CD4-positive, alpha-beta T cell (primary cell): Measurements from ENCODE around the gene INPP5D. TPM values are rescaled to one million over a fixed set of nuclear protein-coding genes. Genes with fewer than 3 reads are reported as not detected.

Experiments
- ATAC-seq: fragments of 200-7000 bp; cut with Tn5 transposase; one replicate; pipeline ENCODE4 v1.10.0; 2022; ENCODE audit warnings: mild to moderate bottlenecking; ENCODE audit not compliant: poor library complexity
- CTCF ChIA-PET: fragments of 350-600 bp; sonication (Branson Sonifier 250); formaldehyde crosslinking; loops from one replicate; lab custom pipeline; 2021; ENCODE audit warnings: antibody characterized with exemption, inconsistent platforms; lab: Charles Lee
- POLR2A ChIA-PET: fragments of 350-600 bp; sonication (Branson Sonifier 250); formaldehyde crosslinking; loops from one replicate; lab custom pipeline; 2021; ENCODE audit warnings: antibody characterized with exemption, inconsistent platforms; lab: Charles Lee
- DNase-seq, 14 experiments: peaks; one replicate each; pipeline ENCODE4 v3.0.0-alpha.2; 2013 to 2020; ENCODE audit warnings: mixed read lengths in 2 of 14
- H3K27ac ChIP-seq, 2 donors: one replicate each; pipeline versions ENCODE4 v1.5.1 to v1.7.0; 2013; ENCODE audit warnings: low read length in 2 of 2, low read depth in 1 of 2, mild to moderate bottlenecking in 1 of 2
- H3K27me3 ChIP-seq, 2 experiments: 1 replicate in 1 of 2; 2 replicates in 1 of 2; pipeline versions ENCODE4 v1.6.1 to v1.7.0; 2013; ENCODE audit warnings: low read length in 2 of 2, control low read depth in 1 of 2, mild to moderate bottlenecking in 1 of 2, moderate library complexity in 1 of 2; ENCODE audit not compliant: insufficient read depth in 2 of 2, control insufficient read depth in 1 of 2
- H3K36me3 ChIP-seq: one replicate; pipeline ENCODE4 v1.6.1; 2013; ENCODE audit warnings: low read length, control low read depth; ENCODE audit not compliant: insufficient read depth
- H3K4me1 ChIP-seq: one replicate; pipeline ENCODE4 v1.6.1; 2013; ENCODE audit warnings: low read length, control low read depth; ENCODE audit not compliant: insufficient read depth
- H3K4me3 ChIP-seq: one replicate; pipeline ENCODE4 v1.5.1; 2013; ENCODE audit warnings: mild to moderate bottlenecking, low read length, moderate library complexity
- H3K9me3 ChIP-seq, 2 experiments: 1 replicate in 1 of 2; 2 replicates in 1 of 2; pipeline versions ENCODE4 v1.6.1 to v1.7.0; 2013; ENCODE audit warnings: low read length in 2 of 2, mild to moderate bottlenecking in 2 of 2, control low read depth in 1 of 2, moderate library complexity in 1 of 2; ENCODE audit not compliant: control insufficient read depth in 1 of 2, insufficient read depth in 1 of 2
- H3K27ac Mint-ChIP-seq: one replicate; pipeline ENCODE4 v1.8.0; 2020; ENCODE audit warnings: mixed read lengths
- H3K27me3 Mint-ChIP-seq: one replicate; pipeline ENCODE4 v1.8.0; 2021; ENCODE audit warnings: mixed read lengths
- H3K36me3 Mint-ChIP-seq: one replicate; pipeline ENCODE4 v1.8.0; 2021; ENCODE audit warnings: low read depth, mixed read lengths
- H3K4me1 Mint-ChIP-seq: one replicate; pipeline ENCODE4 v1.8.0; 2021; ENCODE audit warnings: low read depth, mixed read lengths
- H3K4me3 Mint-ChIP-seq: one replicate; pipeline ENCODE4 v1.8.0; 2020; ENCODE audit warnings: mild to moderate bottlenecking, mixed read lengths
- H3K9me3 Mint-ChIP-seq: one replicate; pipeline ENCODE4 v1.8.0; 2020; ENCODE audit warnings: mixed read lengths
- CTCF ChIP-seq: fragments of 200-600 bp; IDR thresholded peaks from one replicate; pipeline ENCODE4 v1.8.0; 2022; ENCODE audit warnings: antibody characterized with exemption, mild to moderate bottlenecking
- intact Hi-C, 2 experiments: fragments of 100-400 bp; cut with DNase I in 1 of 2; cut with micrococcal nuclease in 1 of 2; formaldehyde crosslinking; loops; one replicate each; pipeline versions ENCODE4 v1.15.1 to v1.9.0; 2023 to 2025; cut with DNase I, micrococcal nuclease
- total RNA-seq, 174 experiments: library from RNA in 2 of 174; stranded (reverse) in 2 of 174; gene quantifications; one replicate each; pipeline ENCODE4 v1.2.3 and lab custom pipeline; 2021 to 2026

The INPP5D gene
- total RNA-seq, 2 experiments from 2014 or later = 141 to 154 TPM

GRCh38 chr2:233236820-233237589 is 176.9 kb downstream of the INPP5D start:
- no peaks in the 10 kb centered on the region for H3K27me3 Mint-ChIP-seq
- no peaks in the 10 kb centered on the region for H3K9me3 Mint-ChIP-seq
- Histone ChIP-seq H3K27ac (no peak overlapping the region), H3K4me3 (no peak overlapping the region), H3K4me1 (peaks cover 86% of the 10 kb centered on the region), H3K27me3 (no peaks in the 10 kb centered on the region), H3K36me3 (no peaks in the 10 kb centered on the region), H3K9me3 (peaks cover 0 to 8% of the 10 kb centered on the region in 2 experiments)
- no peak overlapping the region for H3K27ac Mint-ChIP-seq
- no peak for DNase-seq
- TF ChIP-seq CTCF = no peak
- ATAC-seq = no peak
- no peak overlapping the region for H3K4me3 Mint-ChIP-seq
- ChIA-PET CTCF (interaction anchor here (0.6 to 0.7 kb wide), 2 partner anchors 15 to 47 kb away, joined by 3 read pairs; partner anchors contain the start of gene ATG16L1), POLR2A (no interaction called here)
- peaks cover 67% of the 10 kb centered on the region for H3K4me1 Mint-ChIP-seq
- no peaks in the 10 kb centered on the region for H3K36me3 Mint-ChIP-seq
- intact Hi-C loops = no loop called here

- ChIA-PET CTCF (interaction anchor here (1.5 to 3.6 kb wide), 2 partner anchors 10 to 17 kb away, joined by 4 to 19 read pairs; partner anchors contain the start of gene ATG16L1), POLR2A (interaction anchor here (0.7 to 3.8 kb wide), 7 partner anchors 10 to 165 kb away, joined by 3 to 21 read pairs (median 3); partner anchors contain the start of gene ATG16L1)
- peaks cover 65% of the 10 kb centered on the region for H3K4me1 ChIP-seq
- ATAC-seq (peak; percentile 58), DNase-seq (peak in 5 of 14 experiments; percentile 7 to 80 (median 51))
- peak overlapping the region; percentile 33 for H3K4me3 ChIP-seq
- H3K36me3 Mint-ChIP-seq = no peaks in the 10 kb centered on the region
- no peaks in the 10 kb centered on the region for H3K27me3 Mint-ChIP-seq
- no peaks in the 10 kb centered on the region for H3K9me3 Mint-ChIP-seq
- TF ChIP-seq CTCF = no peak
- no peaks in the 10 kb centered on the region for H3K36me3 ChIP-seq
- intact Hi-C loops = no loop called here
- peaks cover 0 to 8% of the 10 kb centered on the region in 2 experiments for H3K9me3 ChIP-seq
- no peaks in the 10 kb centered on the region for H3K27me3 ChIP-seq
- peaks cover 70% of the 10 kb centered on the region for H3K4me1 Mint-ChIP-seq
- H3K27ac Mint-ChIP-seq = peak overlapping the region; percentile 82
- peak overlapping the region in 1 of 2 donors; percentile 28 for H3K27ac ChIP-seq
- peak overlapping the region; percentile 61 for H3K4me3 Mint-ChIP-seq
Observed at GRCh38 chr2:233240897-233241296, 180.8 kb downstream of the INPP5D start.

GRCh38 chr2:233241803-233242202 is 181.7 kb downstream of the INPP5D start:
- POLR2A ChIA-PET = interaction anchor here (0.6 to 3.8 kb wide), 5 partner anchors 9 to 1224 kb away, joined by 3 to 21 read pairs (median 10); partner anchors contain the start of gene ATG16L1
- intact Hi-C loops = no loop called here
- Mint-ChIP-seq H3K9me3 (no peaks in the 10 kb centered on the region), H3K4me1 (peaks cover 70% of the 10 kb centered on the region), H3K27ac (peak overlapping the region; percentile 82), H3K36me3 (no peaks in the 10 kb centered on the region), H3K27me3 (no peaks in the 10 kb centered on the region), H3K4me3 (no peak overlapping the region)
- Histone ChIP-seq H3K4me1 (peaks cover 67% of the 10 kb centered on the region), H3K27me3 (no peaks in the 10 kb centered on the region), H3K4me3 (no peak overlapping the region), H3K36me3 (no peaks in the 10 kb centered on the region), H3K9me3 (peaks cover 0 to 5% of the 10 kb centered on the region in 2 experiments), H3K27ac (no peak overlapping the region)
- no peak for TF ChIP-seq CTCF
- DNase-seq (no peak), ATAC-seq (no peak)
- CTCF ChIA-PET = interaction anchor here (3.6 kb wide), 1 partner anchor 9 kb away, joined by 19 read pairs; the partner anchor contains the start of gene ATG16L1
